HG03442 (cell line): ENCODE data around the gene RBFOX2.
"Not testable (repeated sequence)": the region's sequence is repeated elsewhere in the genome, so short reads cannot be mapped to it uniquely, and the experiment has no call there.

Source experiments
- ATAC-seq: cut with Tn5 transposase; IDR thresholded peaks from one replicate; pipeline ENCODE4 v1.9.1; 2021; ENCODE audit warnings: mild to moderate bottlenecking, moderate library complexity; ENCODE audit not compliant: unreplicated experiment

RBFOX2 gene, protein sequence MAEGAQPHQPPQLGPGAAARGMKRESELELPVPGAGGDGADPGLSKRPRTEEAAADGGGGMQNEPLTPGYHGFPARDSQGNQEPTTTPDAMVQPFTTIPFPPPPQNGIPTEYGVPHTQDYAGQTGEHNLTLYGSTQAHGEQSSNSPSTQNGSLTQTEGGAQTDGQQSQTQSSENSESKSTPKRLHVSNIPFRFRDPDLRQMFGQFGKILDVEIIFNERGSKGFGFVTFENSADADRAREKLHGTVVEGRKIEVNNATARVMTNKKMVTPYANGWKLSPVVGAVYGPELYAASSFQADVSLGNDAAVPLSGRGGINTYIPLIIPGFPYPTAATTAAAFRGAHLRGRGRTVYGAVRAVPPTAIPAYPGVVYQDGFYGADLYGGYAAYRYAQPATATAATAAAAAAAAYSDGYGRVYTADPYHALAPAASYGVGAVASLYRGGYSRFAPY

GRCh38 chr22:36028646-36029405 is at the start of gene RBFOX2:
TSS of gene RBFOX2 (minus strand) at chr22:36028824. CDS start at chr22:36028425, 399 bp downstream.
- no peak for ATAC-seq

DNA sequence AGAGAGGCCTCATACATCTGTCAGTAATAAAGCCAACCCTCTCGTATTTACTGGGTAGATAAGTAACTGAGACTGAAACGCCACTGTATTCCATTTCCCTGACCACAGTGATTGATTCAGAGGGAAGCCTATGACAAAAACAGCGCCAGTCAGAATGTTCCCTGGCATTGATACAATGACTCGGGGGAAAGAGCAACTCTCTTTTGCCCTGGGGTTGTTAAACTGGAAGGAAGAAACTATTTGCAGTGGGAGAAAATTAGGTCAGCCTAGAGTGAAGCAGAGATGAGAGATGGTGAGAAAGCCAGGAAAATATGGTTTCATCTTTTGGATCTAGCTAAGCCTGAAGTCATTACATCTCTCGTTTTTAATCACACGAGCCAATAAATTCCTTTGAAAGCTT is 48.6 kb upstream of the RBFOX2 start:
- no peak for ATAC-seq

GRCh38 chr22:36075724-36076123 is 47.1 kb upstream of the RBFOX2 start:
- ATAC-seq: no peak

DNA sequence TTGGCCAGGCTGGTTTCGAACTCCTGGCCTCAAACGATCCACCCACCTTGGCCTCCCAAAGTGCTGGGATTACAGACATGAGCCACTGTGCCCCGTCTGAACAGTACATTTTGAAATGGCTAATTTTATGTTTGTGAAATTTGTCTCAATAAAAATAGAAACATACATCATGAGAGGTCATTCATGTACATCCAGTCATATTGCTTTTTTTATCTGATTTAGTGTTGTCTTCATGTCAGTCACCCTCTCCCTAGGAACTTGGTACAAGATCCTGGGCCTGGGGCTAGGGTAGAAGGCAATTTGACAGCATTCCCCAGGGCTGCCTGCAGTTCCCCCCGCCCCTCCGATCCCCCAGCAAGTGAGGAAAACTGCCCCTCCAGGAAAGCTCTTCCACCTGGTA is 46.6 kb upstream of the RBFOX2 start:
- no peak for ATAC-seq

- no peak for ATAC-seq
Observed at GRCh38 chr22:36073476-36073875, 44.9 kb upstream of the RBFOX2 start.

DNA sequence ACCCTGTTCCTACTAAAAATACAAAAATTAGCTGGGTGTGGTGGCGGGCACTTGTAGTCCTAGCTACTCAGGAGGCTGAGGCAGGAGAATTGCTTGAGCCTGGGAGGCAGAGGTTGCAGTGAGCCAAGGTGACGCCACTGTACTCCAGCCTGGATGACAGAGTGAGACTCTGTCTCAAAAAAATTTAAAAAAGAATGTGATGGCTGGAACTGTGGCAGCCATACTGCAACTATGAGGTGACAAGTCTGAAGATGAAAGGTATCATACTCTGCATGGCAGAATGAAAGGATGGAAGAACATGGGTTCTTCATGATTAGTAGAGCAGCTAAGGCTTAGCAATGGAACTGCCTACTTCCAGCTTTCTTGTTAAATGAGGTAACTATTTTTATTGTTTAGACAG is 42.0 kb upstream of the RBFOX2 start:
- ATAC-seq: not testable (repeated sequence)

- ATAC-seq: no peak
Observed at GRCh38 chr22:36069368-36069767, 40.7 kb upstream of the RBFOX2 start.

DNA sequence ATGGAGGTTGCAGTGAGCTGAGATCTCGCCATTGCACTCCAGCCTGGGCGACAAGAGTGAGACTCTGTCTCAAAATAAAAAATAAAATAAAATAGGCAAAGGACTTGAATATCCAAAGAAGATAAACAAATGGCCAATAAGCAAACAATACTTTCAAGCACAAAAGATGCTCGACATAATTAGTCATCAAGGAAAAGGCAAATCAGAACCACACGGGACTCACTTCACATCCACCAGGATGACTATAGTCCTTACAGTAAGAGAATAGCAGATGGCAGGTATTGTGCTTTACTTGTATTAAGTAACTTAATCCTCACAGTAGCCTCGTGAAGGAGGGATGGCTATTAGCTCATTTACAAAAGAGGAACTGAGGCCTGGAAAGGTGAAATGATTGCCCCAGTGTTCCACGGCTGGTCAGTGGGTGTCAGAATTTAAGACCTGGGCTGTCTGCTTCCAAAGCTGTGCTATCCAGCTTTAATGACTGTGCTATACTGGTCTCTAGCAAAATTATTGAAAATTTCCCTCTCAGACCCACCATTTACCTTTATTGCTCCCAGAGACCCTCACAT is 40.2 kb upstream of the RBFOX2 start:
- no peak for ATAC-seq

DNA sequence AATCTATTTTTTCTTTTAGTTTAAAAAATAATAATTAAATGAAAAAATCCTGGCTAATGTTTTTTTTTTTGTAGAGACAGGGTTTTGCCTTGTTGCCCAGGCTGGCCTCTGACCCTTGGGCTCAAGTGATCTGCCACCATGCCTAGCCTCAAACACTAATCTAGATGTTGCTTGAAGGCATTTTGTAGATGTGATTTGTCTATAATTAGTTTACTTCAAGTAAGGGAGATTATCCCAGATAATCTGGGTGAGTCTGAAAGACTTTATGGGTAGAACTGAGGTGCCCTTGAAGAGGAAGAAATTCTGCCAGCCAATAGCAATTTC is 38.6 kb upstream of the RBFOX2 start:
- ATAC-seq: no peak

DNA sequence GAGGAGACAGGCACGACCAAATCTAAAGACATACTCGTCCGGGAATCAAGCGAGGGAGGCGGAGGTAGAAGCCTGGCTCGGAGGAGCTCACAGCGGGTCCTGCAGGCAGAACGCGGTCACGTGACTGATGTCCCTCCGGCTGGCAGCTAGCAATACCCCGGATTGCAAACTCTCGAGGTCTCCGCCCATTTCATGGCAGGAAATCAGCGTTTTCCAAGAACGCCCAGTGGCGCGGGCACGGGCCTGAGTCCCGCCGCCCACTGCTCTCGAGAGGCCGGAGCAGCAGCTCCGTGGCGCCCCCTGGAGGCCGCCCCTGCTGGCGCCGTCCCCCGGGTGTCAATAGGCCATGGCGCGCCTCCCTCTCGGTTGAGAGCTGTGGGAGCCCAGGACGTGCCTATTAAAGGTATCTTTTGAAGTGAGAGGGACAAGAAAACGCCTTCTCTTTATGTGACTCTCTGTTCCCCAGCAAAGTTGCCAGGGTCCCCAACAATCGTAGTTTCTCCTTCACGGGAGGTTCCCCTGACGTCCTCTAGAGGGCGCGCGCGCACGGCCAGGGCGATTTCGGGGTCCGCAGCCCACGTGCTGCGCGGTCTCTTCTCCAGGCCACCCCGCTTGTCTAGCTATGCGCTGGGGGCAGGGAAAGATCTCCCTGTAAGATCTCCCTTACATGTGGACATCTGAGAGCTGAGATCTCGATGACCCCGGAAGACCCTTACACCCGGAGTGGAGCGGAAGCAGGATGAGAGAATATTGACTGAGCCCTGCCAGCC is 37.3 kb upstream of the RBFOX2 start:
- no peak for ATAC-seq

GRCh38 chr22:36065462-36065774 is 36.8 kb upstream of the RBFOX2 start:
- ATAC-seq: no peak

- ATAC-seq: no peak
Observed at GRCh38 chr22:36064358-36064757, 35.7 kb upstream of the RBFOX2 start.

DNA sequence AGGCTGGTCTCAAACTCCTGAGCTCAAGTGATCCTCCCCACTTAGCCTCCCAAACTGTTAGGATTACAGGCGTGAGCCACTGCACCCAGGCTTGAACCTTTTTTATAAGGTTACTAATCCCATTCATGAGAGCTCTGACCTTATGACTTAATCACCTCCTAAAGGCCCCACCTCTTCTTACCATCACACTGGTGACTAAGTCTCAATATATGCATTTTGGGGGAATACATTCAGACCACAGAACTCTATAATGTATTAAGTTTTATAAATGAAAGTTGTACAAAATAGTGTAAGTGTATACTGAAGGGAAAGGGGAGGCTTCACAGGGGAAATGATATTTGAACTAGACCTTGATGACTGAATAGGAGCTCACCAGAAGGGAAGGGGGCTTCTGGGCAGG is 28.4 kb upstream of the RBFOX2 start:
- no peak for ATAC-seq

DNA sequence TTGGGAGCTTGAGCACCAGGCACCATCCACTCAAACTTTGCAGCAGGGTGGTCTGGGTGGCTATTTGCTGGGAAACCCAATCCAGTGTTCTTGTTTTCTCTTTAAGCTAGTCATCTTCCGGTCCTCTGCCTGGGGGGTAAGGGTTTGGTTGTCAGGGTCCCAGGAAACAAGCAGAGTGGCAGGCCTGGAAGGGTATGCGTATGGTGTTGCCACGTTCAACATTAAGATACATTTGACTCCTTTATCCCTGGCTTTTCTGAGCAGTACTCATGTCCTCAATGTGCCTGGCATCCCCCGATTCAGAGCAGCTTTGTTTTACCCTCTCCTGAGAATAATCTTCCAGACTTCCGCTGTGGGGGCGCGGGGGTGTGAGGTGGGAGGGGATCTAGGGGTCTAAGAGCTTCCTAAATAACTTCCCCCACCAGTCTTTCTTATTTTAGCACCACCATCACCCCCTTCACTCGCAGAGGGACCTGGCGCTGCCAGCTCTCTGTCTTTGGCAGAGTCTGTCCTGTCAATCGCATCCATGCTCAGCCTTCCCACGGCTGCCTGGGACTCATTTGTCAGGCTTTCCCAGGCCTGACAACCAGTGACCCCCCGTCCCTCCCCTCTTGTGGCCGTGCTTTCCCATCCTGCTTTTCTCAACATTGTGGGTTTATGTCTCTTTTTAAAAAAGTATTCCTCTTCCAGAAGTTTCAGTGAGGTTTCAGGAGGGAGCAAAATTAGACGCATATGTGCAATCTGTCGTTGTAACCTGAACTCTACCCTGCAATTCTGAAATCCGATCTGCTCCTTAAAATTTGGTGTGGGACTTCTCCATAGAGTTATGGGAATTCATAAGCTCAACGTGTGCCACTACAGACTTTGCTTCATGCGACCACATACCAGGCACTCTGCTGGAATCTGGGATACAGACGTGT is 27.0 kb upstream of the RBFOX2 start:
- ATAC-seq: no peak

DNA sequence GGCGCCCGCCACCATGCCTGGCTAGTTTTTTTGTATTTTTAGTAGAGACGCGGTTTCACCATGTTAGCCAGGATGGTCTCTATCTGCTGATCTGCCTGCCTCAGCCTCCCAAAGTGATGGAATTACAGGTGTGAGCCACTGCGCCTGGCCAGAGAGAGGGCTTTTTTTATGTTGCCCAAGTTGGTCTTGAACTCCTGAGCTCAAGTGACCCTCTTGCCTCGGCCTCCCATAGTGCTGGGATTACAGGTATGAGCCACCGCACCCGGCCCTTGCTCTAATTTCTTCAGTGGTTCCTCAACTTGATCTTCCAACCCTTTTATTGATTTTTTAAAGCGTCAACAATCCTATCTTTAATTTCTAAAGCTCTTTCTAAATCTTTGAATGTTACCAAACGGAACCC is 25.8 kb upstream of the RBFOX2 start:
- ATAC-seq: not testable (repeated sequence)

DNA sequence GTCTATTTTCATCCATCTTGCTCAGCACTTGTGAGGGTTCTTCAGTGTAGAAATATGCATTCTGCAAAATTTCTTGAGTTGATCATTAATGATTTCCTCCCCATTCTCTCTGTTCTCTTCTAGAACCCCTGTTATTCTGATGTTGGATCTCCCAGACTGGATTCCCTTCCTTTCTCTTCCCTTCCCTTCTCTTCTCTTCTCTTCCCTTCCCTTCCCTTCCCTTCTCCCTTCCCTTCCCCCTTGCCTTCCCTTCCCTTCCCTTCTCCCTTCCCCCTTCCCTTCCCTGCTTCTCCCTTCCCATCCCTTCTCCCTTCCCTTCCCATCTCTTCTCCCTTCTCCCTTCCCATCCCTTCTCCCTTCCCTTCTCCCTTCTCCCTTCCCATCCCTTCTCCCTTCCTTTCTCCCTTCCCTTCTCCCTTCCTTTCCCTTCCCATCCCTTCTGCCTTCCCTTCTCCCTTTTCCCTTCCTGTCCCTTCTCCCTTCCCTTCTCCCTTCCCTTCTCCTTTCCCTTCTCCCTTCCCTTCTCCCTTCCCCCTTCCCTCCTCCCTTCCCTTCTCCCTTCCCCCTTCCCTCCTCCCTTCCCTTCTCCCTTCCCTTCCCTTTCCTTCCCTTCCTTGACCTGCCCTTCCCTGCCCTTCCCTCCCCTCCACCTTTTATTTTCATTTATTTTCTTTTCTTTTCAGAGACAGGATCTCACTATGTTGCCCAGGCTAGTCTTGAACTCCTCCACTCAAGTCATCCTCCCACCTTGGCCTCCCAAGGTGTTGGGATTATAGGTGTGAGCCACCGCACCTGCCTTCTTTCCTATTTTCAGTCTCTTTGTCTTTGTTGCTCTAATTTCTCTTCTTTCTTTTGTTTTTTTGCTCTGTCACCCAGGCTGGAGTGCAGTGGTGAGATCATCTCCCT is 24.9 kb upstream of the RBFOX2 start:
- no peak for ATAC-seq

DNA sequence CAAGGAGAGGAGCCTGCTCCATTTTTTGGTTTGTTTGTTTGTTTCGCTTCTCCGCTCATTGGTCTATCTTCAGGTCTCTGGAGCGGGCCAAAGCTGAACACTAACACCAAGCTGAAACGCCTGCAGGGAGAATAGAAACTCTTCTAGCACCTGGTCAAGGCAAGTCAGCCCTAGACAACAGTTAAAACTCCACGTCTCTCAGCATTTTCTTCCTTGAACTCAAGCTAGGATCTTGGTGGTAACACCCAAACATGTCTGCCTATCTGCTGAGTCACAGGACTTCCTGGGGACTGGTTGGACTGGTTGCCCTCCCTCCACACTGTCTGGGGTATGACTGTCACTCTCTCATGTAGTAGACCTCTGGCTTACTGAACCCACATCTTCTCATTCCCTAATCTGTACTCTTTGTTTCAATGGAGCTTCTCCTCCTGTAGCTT is 23.9 kb upstream of the RBFOX2 start:
- ATAC-seq: no peak

DNA sequence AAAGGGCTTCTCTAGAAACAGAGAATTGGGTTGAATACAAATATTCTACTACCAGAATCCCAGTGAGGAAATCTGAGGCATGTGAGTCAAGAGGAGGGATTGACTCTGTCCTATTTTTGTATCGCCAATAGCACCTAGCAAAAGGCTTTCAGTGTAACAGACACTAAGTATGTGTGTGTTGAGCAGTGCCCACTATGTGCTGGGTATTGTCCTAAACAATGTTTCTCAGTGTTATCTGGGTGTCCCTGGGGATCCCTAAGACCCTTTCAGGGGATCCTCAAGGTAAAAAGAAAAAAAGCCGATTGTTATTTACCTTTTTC is 21.0 kb upstream of the RBFOX2 start:
- no peak for ATAC-seq

DNA sequence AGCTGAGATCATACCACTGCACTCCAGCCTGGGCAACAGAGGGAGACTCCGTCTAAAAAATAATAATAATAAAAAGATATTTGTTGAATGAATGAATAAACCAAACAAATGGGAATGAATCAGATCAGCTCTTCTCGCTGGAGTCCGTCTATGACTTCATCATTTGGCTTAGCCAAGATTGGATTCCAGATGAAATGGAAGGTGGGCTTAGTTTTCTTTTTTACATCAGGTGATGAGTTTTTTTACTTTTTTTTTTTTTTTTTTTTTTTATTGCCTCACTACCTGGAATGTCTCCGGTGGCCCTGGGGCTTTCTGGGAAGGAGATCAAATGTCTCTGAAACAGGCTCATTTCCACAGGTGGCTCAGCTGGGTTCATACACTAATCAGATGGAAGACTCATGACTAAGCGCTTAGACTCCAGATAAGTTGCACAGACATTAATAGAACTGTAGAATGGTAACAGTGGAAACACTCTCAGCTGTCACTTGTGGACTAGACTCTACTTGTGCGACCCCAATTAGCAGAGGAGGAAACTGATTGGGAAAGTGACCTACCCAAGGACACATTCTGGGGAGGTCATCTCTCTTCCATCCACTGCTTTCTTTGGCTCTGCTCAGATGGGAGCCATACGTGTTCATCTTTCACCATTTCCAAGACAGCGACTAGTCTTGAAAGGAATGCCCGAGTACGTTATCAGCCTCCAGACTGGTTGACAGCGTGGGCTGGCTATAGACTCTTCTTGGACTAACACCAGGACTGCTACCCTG is 20.5 kb upstream of the RBFOX2 start:
- ATAC-seq: no peak
